HG03442 (cell line): ENCODE results near the gene TNNT3.
"Not testable (repeated sequence)": the region's sequence is repeated elsewhere in the genome, so short reads cannot be mapped to it uniquely, and the experiment has no call there.

Experiments
- ATAC-seq: cut with Tn5 transposase; IDR thresholded peaks from one replicate; pipeline ENCODE4 v1.9.1; 2021; ENCODE audit warnings: mild to moderate bottlenecking, moderate library complexity; ENCODE audit not compliant: unreplicated experiment

Gene TNNT3

DNA sequence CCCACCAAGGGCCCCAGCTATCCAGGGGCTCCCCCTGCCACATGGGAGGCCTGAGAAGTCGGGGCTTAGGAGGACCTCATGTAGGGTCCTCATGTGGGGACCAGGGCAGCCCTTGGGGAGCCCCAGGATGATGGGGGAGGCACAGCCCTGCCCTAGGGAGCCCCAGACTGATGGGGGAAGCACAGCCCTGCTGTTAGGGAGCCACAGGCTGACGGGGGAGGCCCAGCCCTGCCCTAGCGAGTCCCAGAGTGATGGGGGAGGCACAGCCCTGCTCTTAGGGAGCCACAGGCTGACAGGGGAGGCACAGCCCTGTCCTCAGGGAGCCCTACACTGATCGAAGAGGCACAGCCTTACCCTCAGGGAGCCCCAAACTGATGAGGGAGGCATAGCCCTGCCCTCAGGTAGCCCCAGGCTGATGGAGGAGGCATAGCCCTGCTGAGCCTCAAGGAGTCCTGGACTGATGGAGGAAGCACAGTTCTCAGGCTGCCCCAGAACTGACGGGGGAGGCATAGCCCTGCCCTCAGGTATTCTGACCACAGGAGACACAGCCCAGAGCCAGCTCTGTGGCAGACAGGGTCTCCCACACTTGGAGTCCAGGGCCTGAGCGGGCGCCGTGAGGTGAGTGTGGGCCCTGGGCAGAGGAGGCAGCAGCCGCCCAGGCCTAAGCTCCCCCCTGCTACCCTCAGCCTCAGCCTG, 38.6 kb upstream of the TNNT3 start:
- ATAC-seq, result no peak

DNA sequence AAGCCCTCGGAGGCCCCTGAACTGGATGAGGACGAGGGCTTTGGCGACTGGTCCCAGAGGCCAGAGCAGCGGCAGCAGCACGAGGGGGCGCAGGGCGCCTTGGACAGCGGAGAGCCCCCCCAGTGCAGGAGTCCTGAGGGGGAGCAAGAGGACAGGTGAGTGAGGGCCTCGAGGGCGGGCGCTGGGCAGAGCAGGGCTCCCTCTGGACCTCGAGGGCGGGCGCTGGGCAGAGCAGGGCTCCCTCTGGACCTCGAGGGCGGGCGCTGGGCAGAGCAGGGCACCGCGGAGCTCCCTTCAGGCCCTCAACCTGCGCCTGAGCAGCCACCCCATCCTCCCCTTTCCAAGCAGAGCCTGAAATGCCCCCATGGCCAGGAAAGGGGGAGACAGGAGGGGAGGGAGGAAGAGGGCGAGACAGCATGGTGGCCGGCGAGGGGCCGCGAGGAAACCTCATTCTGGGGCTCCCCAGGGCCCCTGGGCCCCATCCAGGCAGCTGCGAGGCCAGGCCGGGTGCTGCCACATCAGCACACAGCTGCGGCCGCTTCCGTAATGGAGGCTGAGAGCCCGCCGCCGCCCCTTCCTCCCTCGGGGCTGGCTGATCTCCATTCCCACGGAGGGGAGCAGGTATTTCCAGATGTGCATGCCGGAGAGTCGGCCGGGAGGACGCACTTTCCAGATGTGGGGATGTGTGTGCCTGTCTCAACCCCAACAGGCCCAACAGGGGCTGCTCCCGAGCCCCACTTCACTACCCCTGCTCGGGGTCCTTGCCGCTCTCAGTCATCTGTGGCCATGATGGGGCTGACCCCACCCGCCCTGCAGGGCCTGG, 37.9 kb upstream of the TNNT3 start:
- no peak for ATAC-seq

DNA sequence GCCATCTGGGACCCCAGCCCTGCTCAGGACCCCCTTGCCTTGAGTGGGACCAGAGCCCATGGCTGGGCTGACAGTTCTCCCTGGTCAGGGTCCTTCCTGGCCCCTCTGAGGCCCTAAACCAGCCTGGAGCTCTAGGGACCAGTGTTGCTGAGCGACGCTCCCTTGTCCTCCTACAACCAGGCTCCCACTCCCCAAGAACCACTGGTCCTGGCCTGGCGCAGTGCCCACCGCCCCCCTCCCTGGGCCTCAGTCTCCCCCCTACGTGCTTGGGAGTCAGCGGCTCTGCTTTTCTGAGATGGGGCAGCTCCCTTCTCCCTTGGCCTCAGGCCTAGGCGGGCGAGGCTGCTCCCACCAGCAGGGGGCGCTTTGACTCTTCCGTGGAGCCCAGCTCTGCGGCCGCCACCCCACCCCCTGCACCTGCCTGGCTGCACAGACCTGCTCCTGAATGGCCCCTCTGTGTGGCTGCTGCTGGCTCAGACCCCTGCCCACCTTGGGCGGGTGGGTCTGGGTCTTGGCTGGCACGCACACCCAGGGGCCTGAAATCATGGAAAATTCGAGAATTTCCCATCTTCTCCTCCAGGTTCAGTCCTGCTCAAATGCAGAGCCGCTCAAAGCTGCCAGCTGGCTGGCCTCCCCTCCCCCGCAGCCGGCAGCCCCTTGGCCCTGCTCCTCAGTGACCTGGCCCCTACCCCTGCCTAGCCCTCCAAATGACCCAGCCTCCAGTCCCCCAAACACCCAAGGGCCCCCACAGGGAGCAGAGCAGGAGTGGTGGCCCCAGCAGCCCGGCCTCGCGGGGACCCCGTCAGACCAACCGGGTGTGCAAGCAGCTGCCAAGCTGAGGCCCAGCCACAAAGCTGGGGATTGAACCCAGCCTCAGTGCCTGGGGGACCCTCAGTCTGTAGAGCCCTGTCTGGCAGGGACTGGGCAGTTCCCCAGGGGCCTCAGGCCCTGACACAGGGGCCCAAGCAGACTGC, 37.0 kb upstream of the TNNT3 start:
- no peak for ATAC-seq

DNA sequence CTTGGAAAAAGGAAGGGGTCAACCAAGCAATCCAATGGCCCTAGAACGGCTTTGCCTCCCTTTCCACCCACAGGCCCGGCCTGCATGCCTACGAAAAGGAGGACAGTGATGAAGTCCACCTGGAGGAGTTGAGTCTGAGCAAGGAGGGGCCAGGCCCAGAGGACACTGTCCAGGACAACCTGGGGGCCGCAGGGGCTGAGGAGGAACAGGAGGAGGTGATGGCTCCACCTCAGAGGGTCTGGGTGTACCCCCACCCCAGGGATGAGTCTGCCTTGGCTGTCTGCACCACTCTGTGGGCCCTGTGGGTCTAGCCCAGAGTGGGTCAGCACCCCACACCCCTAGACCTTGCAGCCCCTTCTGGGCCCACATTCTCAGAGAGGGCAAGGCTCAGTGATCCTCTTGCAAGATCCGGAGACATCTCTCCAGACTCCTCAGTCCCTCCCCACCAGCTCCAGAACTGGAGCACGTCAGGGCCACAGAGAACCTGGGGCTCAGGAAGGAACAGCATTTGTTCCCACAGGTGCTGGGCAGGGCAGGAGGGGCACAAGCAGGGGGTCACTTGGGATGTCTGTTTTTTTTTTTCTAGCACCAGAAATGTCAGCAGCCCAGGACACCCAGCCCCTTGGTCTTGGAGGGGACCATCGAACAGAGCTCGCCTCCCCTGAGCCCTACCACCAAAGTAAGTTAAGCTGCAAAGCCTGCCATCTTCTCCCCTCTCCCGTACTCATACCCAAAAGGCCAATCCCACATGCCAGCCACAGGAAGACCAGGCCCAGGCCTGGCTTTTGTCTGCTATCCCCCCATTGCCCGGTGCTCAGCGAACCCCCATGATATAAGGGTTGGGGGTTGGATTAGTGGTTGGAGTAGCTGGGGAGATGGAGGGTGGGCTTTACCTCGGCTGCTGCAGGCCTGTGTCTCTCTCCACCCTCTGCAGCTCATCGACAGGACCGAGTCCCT, 35.9 kb upstream of the TNNT3 start:
- no peak for ATAC-seq

DNA sequence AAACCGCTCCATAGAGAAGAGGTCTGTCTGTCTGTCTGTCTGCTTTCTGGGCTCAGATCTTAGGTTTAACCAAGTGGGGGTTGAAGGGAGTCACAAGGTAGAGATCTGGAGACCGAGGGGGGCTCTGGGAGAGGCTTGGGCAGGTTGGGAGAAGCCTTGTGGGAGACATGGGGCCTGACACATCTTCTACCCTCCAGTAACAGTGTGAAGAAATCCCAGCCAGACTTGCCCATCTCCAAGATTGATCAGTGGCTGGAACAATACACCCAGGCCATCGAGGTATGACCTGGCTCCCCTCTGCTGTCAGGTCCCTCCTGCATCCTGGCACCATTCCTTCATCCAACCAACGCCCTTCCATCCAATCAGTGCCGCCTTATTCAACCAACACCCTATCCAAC, 35.2 kb upstream of the TNNT3 start:
- ATAC-seq, result no peak

DNA sequence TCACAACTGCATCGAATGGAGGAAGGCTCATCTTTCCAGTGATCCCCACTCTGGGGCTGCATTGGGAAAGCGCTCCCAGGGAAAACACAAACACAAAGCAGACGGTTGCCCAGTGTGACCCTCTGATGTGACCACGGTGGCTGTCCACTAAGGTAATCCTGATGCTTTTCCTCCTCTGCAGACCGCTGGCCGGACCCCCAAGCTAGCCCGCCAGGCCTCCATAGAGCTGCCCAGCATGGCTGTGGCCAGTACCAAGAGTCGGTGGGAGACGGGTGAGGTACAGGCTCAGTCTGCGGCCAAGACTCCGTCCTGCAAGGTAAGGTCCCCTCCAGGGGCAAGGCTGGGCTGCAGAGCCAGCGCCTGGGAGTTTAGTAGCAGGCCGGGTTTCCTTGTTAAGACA, 33.0 kb upstream of the TNNT3 start:
- not testable (repeated sequence) for ATAC-seq

DNA sequence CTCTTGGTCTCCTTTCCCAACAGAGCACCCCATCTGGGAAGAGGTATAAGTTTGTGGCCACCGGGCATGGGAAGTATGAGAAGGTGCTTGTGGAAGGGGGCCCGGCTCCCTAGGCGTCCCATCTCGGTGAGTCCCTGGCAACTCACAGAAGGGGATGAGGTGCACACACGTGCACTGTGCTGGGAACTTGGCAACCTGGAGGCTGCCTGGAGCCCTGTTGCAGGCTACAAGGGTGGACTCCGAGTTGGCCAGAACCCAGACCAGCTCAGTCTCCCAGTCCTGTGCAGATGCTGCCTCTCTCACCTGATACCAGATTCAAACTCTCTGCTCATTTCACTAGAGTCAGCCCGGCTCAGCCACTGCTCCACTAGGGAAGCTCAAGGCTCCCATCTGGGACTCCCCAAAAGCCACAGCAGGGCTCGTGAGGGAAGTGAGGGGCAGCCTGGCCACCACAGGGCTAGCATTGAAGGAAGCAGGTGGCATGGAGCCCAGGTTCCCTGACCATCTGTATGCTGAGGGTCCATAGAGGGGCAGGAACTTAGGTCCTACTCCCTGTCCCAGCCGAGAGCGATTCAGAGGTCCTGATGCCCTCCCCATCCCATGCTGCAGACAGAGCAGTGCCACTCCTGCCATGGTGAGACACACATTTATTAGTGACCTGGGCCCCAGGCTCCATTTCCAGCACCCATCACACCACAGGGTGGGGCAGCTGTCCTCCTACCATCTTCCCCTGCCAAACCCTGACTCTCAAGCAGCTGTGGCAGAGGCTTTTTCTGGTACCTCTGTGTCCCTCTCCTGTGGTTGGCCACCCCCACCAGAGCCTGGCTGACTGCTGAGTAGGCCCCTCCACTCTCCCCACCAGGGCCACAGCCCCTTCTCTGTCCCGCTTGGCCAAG, 31.8 kb upstream of the TNNT3 start:
- ATAC-seq, result no peak

DNA sequence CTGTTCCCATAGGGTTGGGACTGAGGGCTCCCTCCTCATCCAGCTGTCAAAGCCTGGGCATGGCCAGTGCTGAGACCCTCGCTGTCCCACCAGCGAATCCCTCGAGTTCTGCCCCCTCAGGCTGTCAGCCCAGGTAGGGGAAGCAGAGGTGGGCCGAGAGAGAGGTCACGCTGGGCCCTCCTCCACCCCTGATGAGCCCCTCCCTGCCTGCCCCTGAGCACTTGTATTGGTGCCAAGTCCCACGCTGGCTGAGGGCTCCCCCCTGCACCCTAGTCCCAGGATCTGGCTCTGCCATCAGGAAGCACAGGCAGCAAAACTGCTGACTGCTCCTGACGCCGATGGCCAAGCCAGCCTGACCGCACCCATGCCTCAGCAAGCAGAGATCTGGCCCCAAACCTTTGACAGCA, 31.2 kb upstream of the TNNT3 start:
- no peak for ATAC-seq

DNA sequence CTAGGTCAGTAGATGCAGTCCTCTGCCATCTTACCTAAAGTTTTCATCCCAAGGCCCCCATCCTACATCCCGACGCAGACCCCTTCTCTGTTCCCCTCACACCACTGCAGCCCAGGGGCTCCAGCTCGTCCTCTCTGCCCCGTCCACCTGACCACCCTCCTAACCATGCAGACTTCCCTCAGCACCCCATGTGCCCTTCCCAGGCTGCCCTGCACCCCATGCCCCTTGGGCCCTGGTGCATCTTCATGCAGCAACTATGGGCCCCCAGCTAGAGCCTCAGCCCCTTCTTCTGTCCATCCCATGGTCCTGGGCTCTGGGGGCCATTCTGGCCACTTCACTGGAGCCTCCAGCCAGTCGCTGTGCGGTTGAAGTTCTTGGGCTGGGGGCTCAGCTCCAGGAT, 30.7 kb upstream of the TNNT3 start:
- no peak for ATAC-seq

DNA sequence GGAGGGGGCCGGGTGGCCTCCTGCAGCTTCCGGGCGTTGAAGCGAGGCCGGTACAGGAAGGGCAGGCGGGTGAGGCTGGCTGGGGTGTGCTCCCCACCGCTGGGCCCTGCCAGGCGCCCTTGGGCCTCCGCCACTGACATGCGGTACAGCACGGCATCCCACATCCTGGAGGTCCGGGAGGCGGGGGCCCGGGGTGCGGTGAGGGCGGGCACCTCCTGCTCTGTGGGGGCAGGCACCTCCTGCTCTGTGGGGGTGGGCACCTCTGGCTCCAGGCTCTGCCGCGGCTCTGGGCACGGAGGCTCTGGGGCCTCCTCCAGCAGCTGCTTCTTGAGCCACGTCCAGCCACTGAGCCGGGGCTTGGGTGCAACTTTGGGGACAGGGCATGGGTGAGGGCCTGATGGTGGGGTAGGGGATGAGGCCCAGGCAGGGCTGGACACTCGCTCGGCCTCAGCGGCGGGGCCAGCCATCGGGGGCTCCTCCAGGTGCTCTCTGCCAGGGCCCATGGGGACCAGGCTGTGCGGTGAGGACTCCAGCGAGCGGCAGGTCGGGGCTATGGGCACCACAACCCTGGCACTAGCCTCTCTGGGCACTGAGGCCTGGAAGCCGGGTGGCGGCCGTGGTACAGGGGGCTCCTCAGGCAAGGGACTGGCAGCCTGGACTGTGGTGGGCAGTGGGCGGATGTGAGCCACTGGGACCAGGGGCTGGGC, 30.1 kb upstream of the TNNT3 start:
- ATAC-seq, result no peak

DNA sequence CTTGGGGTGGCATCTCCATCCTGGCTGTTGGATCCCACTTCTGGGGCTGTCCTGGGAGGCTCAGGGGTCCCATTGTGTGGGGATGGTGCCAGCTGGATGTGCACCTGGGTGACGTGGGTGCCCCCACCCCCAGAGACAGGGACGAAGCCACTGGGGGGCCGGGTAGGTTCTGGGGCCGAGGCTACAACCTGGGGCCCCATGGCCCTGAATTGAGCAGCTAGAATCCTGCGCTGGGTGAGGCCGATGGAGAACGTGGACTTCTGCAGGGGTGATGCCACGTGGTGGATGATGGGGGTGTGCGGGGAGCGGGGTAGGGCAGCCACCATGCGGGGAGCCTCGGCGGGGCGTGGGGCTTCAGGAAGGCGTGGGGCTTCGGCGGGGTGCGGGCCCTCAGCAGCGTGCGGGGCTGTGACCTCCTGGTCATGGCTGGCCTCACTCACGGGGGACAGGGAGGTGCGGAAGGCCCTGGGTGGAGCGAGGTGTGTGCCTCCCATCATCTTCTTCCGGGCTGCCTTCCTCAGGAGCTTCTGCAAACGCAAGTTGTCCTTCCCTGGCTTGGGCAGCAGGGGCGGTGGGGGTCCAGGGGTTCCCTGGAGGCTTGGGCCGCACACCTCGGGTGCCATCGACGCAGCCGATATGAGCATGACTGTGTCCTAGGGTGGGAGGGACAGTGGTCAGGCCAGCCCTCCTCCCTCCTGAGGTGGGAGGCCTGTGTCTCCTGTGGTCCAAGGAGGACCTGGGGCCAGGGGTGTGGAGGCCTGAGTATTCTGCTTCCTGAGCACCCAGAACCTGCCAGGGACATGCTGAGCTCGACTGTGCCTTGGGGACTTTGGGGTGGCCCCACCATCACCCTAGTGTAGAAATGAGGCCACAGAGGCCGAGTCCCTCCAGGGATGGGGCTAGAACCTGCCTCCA, 29.3 kb upstream of the TNNT3 start:
- ATAC-seq, result no peak

DNA sequence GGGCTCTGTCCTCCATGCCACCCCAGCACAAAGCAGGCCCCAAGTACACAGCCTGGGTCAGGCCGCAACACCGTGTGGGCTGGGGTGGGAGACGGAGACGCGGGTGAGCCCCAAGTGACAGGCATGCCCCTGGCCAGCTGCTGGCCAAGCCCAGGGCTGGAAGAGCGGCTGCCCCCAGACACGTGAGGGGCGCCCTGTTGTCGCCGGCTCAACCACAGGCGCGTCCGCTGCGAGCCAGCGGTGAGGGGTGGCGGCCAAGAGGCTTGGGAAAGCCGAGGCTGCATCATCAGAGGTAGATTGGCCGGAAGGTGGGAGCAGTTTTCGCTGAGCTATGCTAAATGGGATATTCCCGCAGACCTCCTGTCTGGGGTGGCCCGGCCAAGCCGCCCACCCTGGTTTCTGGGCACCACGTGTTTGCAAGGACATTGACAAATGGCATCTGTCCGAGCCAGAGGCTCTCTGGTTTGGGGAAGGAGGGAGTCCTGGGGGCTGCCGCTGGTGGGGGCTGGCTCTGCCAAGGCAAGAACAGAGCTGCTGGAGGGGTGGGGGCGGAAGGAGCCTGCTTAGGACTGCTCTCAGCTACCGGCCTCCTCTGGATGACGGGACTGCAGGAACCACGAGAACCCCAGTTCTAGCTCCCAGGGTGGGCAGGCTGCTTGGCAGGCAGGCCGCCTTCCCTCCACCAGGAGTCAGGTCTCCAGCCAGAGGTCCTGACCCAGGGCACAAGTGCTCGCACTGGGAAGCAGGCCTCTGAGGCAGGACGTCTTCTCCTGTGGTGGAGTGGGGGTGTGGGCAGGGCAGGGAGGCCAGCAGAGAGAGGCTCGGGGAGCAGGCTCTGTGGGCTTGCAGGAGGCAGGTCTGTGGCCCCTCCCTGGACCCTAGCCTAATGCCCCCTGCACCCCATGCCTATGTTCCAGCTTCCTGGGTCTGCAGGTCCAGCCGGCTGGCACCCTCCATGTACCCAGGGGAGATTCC, 28.4 kb upstream of the TNNT3 start:
- no peak for ATAC-seq

DNA sequence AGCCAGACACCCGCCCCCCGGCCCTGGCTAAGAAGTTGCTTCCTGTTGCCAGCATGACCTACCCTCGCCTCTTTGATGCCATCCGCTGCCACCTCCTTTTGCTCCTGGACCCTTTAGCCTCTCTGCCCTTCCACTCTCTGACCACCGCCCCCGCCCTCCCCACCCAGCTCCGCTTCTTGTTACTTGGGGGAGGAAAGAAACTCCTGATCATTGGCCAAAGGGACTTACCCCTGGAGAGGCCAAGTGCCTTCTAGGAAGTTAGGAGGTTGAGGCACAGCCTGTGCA, 27.7 kb upstream of the TNNT3 start, which contains the start of gene PRR33:
TSS of gene PRR33 (minus strand) at position 65 of the 285 bp plus-strand sequence. CDS start 1,311 bp downstream, outside the sequence.
- no peak for ATAC-seq

DNA sequence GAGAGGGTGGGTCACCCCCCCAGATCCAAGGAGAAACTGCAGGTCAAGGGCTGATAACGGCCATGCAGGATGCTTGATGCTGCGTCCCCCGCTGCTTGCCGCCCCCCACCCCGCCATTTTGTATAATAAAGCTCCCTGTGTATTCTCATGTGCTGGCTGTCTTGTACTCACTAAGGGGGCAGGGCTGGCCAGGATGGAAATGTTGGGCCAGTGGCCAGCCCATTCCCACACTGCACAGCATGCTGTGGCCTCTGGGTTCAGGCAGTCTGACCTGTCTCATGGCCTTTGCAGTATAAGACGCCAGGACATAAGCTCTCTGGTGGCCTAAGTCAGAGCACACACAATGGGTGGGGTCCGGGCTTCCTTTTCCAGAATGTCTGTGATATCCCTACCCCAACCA, 27.4 kb upstream of the TNNT3 start:
- no peak for ATAC-seq

DNA sequence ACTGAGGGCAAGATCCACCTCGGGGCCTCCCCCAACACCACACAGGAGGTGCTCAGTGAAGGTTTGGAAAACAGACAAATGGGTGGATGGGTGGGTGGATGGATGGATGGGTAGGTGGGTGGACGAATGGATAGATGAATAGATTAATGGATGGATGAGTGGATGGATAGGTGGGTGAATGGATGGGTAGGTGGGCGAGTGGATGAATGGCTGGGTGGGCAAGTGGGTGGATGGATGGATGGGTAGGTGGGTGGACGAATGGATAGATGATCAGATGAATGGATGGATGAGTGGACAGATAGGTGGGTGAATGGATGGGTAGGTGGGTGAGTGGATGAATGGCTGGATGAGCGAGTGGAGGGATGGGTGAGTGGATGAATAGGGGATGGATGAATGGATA, 26.9 kb upstream of the TNNT3 start:
- ATAC-seq, result no peak

DNA sequence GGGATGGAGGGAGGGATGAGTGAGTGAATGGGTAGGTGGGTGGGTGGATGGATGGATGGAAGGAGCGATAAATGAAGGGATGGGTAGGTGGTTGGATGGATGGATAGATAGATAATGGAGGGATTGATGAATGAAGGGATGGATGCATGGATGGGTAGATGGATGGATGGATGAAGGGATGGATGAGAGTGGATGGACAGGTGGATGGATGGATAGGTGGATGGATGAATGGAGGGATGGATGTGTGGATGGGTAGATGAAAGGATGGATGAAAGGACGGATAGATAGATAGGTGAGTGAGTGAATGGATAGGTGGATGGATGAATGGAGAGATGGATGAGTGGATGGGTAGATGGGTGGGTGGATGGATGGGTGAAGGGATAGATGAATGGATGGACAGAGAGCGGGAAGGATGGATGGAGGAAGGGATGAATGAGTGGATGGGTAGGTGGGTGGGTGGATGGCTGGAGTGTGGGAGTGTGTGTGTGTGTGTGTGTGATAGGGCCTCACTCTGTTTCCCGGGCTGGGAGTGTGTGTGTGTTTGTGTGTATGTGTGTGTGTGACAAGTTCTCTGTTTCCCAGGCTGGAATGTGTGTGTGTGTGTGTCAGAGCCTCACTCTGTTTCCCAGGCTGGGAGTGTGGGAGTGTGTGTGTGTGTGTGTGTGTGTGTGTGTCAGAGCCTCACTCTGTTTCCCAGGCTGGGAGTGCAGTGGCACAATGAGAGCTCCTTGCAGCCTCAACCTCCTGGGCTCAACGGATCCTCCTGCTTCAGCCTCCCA, 25.7 kb upstream of the TNNT3 start:
- no peak for ATAC-seq
